Stimulated activated CD4-positive, alpha-beta T cell treated with anti-CD3 and anti-CD28 coated beads, TNF-alpha, amount 100 ng/mL, for 48 hours (primary cell): ENCODE data around the gene C2CD2.

ENCODE experiments used
- DNase-seq, 3 donors: peaks; one replicate each; pipeline ENCODE4 v3.0.0-alpha.2; 2020; ENCODE audit warnings: low read depth in 3 of 3

The C2CD2 gene

DNA sequence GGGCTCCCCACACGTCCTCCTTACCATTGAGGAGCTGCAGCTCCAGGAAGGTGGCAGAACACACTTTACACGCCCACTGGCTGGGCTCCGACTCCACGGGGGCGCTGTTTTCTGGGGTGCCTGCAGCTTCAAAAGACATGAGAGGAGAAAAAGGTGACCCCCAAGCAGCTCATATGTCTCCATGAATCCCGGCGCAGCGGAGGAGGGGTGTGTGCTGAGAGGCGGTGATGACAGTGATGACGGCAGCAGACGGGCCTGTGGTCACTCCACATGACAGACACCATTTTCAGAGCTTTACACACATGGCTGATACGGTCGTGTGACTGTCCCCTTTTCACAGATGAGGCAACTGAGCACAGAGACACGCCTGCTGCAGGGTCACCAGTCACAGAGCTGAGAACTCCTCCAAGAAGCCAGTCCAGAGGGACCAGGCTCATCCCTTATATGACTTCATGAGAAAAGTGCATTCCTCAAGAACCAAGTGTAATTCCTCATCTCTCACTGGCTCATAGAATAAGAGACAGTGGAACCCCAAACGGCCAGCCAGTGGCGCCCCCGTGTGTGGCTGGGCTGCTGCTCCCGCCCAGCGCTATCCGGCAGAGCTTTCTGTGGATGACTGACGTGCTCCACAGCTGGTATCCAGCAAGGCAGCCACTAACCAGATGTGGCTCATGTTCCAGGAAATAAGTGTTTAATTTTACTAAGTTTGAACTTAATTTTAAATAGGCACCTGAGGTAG lies 106.6 kb downstream of the C2CD2 start:
- no peak for DNase-seq

DNA sequence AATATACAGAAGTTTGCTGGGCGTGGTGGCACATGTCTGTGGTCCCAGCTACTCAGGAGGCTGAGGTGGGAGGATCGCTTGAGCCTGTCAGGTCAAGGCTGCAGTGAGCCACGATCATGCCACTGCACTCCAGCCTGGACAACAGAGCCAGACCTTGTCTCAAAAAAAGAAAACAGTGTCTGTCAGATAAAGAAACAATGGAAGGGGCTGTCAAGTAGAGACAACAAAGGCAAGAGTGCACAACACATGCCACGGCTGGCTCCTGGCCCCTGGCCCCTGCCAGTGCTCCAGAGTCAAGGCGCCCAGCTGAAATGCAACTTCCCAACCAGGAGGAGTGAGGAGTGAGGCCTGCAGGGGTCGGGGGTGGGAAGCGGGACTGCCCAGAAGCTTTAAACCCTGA lies 107.3 kb downstream of the C2CD2 start:
- no peak for DNase-seq

DNA sequence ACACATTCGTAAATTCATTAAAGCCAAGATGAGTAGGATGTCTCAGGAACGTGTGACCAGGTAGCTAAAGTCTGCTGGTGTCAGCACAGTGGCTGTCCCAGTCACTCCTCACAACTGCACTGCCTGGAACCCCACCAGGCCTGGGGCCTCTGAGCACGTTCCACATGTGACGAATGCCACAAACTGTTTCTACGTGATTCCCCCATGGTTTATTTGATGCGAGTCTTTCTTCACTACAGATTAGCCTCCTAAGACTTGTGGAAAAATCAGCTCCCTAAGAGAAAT lies 107.8 kb downstream of the C2CD2 start:
- DNase-seq: no peak

DNA sequence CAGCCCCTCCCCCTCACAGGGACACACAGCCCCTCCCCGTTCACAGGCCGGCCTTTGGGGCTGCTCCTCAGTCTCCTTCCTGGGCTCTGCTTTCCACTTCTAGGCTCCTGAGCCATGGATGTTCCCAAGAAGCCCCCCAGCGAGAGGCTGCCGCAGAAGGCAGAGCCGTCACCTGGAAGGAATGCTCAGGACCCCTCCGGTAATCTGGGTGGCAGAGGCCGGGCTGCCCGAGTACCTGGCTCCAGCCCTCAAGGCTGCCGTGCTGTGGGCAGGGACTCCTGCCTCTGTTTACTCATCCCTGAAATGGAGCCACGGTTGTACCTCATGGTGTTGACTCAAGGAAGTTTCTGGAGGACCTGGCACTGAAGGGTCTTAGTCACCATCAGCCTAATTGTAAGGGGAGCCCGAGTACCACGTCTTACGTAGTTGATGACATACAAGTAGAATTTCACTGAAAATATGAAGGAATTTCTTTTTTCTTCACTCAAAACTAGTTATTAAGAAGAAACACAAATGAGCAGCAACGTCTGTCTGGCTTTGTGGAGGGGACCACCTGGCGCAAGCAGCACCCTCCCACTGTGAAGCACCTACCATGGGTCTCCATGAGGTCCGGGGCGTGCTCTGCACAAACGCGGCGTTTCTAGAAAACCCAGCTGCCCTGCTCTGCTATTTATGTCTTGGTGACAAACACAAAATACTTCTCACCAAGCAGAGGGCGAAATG lies 108.3 kb downstream of the C2CD2 start:
- DNase-seq: no peak

GRCh38 chr21:41843584-41843983 lies 110.2 kb downstream of the C2CD2 start:
- no peak for DNase-seq

DNA sequence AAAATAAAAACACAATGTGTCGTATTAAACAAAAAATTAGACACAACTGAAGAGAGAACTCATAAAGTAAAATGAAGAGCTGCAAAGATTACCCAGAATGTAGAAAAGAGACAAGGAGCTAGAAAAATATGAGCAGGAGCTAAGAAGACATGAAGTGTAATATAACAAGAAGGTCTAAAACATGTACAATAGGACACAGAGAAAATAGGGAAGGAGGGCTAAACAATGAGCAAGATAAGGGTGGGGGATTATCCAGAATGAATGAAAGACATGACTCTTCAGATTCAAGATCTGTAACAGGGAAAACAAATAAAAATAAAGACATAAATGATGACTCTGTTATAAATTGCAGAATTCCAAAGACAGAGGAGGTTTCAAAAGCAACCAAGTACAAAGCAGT lies 112.9 kb downstream of the C2CD2 start:
- no peak for DNase-seq

DNA sequence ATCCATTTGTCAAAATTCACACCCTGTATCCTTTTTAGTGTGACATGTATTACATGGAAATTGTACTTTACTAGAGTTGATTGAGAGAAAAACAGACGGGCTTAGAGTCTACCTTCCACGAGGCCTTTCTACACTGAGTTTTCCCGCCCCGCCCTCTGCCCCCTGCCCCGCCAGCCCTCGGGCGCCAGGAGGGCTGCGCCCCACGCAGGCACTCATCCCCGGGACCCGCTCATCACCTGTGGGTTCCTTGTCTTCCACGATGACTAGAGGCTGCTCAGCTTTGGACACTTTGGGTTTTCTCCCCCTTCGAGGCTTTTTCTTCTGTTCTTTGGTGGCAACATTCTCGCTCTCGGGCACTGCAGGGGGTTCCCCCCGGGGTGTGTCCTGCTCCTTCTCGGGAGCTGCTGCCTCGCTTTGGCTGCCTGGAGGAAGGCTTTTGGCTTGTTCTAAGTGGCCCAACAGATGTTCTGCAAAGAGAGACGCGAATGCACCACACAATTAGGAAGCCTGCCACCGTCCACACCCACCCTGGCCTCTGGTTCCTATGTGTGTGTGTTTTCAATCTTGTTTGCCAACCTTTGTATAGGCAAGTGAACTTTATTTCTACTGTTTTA lies 114.3 kb downstream of the C2CD2 start:
- no peak for DNase-seq

GRCh38 chr21:41837756-41838297 lies 116.0 kb downstream of the C2CD2 start:
- DNase-seq: no peak

DNA sequence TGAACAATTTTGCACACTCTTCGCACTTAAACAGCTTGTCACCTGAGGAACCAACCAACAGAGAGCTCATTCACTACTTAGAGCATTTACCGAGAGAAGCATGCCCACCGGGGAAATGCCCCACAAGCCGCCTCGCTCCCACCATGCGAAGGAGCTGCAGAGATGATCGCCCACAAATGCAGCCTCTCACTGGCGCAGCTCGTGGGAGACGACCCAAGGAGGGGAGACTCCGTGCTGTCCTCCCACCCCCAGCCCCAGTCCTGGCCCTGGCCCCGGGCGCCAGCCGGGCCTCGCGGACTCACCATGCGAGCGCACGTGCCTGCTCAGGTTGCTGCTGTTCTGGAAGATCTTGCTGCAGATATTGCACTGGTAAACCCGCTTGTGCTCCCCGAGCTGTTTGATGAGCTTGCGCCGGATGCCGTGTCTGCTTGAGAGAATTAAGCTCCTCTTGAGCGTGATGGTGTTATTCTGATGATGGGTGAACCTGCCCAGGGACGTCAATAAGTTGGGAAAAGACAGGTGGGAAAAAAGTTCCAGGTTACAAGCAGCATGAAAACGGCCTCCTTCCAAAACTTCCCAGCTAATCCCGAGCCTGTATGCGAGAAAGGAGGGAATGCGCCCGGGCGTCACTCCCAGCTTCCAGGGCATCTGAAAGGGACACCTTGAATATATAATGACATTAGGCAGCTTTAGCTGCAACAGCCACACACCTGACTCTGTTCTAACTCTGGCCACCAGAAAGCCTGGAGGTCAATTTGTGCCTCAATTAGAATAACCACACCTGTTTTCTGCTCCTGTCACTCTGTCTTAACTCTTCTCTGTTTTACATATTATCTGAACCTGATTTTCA lies 117.4 kb downstream of the C2CD2 start:
- no peak for DNase-seq

- no peak for DNase-seq
Observed at GRCh38 chr21:41835711-41836154, 118.1 kb downstream of the C2CD2 start.
